Astrocyte of the hippocampus (primary cell): ENCODE results near the gene ZBED1.
"Not testable (repeated sequence)": the region's sequence is repeated elsewhere in the genome, so short reads cannot be mapped to it uniquely, and the experiment has no call there.

Experiments
- DNase-seq: peaks from one replicate; pipeline ENCODE4 v3.0.0; 2011; ENCODE audit warnings: low read depth, low spot score

Gene ZBED1

DNA sequence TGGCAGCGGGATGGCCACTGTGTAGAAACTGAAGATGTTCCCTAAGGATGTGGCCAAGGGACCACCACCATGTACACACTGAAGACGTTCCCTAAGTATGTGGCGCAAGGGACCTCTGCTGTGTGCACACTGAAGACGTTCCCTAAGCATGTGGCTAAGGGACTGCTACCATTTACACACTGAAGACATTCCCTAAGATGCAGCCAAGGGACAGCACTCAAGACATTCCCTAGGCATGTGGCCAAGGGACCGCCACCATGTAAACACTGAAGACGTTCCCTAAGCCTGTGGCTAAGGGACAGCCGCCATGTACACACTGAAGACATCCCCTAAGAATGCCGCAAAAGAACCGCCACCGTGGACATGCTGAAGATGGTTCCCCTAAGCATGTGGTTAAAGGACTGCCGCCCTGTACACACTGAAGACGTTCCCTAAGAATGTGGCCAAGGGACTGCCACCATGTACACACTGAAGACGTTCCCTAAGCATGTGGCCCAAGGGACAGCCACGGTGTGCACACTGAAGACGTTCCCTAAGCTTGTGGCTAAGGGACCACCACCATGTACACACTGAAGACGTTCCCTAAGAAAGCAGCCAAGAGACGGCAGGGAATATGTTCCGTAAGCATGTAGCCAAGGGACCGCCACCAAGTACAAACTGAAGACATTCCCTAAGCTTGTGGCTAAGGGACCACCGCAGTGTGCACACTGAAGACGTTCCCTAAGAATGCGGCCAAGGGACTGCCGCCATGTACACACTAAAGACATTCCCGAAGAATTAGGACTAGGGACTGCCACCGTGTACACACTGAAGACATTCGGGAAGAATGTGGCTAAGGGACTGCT is 43.3 kb downstream of the ZBED1 start:
- DNase-seq = no peak

DNA sequence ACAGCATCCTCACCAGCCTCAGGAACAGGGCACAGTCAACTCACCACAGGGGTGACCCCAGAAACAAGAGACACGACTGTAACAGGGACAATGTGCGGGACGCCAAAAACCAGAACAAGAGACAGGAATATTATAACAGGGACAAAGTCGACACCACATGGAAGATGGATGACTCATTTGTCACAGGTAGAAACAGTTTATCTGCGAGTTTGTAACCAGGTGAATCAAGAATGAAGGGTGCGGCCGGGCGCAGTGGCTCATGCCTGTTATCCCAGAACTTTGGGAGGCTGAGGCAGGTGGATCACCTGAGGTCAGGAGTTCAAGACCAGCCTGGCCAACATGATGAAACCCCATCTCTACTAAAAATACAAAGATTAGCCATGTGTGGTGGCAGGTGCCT is 44.7 kb downstream of the ZBED1 start:
- DNase-seq = not testable (repeated sequence)

DNA sequence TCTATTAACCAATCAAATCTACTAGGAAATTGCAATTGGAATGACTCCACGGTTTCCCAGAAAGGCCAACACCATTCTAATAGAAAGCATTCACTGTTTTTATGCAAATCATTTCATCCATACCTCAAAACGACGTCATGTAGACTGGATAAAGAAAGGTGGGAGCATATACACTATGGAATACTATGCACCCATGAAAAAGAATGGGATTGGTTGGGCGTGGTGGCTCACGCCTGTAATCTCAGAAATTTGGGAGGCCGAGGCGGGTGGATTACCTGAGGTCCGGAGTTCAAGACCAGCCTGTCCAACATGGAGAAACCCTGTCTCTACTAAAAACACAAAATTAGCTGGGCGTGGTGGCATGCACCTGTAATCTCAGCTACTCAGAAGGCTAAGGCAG is 46.2 kb downstream of the ZBED1 start:
- not testable (repeated sequence) for DNase-seq

DNA sequence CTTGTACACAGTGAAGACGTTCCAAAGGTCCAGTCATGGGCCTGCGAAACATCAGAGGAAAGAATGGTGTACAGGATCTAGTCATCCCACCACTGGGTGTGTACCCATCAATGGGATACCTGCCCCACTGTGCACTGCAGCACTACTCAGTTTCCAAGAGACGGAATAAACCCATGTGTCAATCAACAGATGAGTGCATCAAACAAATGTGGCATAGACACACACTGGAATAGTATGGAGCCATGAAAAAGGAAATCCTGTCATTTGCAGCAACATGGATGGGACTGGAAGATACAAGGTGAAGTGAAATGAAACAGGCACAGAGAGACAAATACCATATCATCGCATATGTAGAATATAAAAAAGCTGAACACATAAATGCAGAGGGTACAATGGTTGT is 48.0 kb downstream of the ZBED1 start:
- no peak for DNase-seq

DNA sequence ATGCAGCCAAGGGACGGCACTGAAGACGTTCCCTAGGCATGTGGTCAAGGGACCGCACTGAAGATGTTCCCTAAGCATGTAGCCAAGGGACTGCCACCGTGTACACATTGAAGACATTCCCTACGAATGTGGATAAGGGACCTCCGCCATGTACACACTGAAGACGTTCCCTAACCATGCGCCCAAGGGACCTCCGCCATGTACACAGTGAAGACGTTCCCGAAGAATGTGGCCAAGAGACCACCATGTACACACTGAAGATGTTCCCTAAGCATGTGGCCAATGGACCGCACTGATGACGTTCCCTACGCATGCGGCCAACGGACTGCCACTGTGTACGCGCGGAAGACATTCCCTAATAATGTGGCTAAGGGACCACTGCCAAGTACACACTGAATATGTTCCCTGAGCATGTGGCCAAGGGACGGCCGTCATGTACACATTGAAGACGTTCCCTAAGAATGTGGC is 48.4 kb downstream of the ZBED1 start:
- no peak for DNase-seq

DNA sequence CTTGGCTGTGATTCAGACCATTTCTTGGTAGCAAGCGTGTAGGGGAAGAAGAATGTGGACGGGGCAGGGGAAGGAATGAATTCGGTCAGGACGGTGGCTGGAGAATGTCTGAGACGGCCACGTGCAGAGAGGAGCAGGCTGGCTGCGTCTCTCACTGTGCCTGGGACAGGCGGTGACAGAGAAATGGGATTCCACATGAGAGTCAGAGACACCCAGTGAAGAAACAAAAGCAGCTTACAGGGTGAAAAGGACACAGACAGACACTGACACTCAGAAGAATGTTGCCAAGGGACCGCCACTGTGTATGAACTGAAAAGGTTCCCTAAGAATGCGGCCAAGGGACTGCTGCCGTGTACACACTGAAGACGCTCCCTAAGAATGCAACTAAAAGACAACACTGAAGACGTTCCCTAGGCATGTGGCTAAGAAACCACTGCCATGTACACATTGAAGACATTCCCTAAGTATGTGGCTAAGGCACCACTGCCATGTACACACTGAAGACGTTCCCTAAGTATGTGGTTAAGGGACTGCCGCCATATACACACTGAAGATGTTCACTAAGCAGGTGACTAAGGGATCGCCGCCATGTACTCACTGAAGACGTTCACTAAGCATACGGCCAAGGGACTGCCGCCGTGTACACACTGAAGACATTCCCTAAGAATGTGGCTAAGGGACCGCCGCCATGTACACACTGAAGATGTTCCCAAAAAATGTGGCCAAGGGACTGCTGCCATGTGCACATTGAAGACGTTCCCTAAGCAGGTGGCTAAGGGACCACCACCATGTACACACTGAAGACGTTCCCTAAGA is 49.1 kb downstream of the ZBED1 start:
- DNase-seq = peak; percentile 88

DNA sequence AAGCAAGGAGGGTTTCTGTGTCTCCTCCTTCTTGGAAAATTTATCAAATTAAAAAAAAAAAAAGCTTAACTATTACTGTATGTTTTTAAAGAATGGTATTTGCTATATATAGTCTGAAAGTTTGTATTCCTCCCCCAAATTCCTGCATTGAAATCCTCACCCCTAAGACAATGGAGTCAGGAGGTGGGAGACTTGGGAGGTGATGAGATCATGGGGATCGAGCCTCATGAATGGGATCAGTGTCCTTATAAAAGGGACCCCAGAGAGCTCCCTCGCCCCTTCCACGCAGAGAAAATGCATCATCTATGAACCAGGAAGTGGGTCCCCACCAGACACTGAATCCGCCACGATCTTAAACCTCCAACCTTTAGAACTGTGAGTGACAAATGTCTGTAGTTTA is 50.1 kb downstream of the ZBED1 start:
- DNase-seq = no peak

DNA sequence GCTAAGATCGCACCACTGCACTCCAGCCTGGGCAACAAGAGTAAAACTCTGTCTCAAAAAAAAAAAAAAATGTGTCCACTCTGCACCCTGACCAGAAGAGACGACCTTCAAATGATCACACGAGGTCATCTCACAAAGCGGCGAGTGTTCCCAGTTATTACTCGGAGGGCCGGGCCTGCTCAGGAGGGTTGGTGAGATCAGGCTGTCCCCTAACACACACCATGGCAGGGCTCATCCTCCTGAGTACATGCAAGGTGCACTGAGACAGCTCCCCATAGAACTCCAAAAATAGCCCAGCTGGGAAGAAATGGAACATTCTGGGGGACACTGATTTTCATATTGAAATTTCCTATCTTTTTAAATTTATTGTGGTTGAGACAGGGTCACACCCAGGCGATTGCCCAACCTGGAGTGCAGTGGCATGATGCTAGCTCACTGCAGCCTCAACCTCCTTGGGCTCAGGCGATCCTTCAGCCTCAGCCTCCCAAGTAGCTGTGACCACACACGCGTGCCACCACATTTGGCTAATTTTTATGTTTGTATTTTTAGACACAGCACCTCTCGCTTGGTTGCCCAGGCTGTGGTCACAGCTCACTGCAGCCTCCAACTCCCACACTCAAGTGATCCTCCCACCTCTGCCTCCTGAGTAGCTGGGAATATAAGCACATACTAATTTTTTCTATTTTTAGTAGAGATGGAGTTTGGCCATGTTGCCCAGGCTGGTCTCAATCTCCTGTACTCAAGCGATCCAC is 51.5 kb downstream of the ZBED1 start:
- DNase-seq = no peak

DNA sequence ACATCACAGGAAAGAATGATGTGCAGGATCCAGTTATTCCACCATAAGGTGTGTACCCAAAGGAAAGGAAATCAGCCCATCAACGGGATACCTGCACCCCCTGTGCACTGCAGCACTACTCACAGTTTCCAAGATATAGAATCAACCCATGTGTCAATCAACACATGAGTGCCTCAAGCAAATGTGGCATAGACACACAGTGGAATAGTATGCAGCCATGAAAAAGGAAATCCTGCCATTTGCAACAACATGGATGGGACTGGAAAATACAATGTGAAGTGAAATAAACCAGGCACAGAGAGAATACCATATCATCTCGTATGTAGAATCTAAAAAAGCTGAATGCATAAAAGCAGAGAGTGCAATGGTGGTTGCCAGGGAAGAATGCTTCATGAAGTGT is 53.3 kb downstream of the ZBED1 start:
- no peak for DNase-seq

DNA sequence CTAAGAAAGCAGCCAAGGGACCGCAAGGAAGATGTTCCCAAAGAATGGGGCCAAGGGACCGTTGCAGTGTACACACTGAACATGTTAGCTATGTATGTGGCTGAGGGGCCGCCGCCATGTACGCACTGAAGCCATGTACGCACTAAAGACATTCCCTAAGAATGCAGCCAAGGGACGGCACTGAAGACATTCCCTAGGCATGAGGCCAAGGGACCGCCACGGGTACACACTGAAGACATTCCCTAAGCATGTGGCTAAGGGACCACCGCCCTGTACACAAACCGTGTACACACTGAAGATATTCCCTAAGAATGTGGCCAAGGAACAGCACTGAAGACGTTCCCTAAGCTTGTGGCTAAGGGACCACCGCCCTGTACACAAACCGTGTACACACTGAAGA is 54.0 kb downstream of the ZBED1 start:
- no peak for DNase-seq

DNA sequence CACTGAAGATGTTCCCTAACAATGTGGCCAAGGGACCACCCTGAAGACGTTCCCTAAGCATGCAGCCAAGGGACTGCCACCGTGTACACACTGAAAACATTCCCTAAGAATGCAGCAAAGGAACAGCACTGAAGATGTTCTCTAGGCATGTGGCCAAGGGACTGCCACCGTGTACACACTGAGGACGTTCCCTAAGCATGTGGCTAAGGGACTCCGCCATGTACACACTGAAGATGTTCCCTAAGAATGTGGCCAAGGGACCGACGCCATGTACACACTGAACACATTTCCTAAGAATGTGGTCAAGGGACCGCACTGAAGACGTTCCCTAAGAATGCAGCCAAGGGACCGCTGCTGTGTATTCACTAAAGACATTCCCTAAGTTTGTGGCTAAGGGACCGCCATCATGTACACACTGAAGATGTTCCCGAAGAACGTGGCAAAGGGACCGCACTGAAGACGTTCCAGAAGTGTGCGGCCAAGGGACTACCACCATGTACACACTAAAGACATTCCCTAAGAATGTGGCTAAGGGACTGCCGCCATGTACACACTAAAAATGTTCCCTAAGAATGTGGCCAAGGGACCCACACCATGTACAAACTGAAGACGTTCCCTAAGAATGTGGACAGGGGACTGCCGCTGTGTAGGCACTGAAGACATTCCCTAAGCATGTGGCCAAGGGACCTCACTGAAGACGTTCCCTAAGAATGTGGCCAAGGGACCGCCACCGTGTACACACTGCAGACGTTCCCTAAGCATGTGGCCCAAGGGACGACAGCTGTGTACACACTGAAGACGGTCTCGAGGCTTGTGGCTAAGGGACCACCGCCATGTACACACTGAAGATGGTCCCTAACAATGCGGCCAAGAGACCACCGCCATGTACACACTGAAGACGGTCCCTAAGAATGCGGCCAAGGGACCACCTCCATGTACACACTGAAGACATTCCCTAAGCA is 54.8 kb downstream of the ZBED1 start:
- no peak for DNase-seq

DNA sequence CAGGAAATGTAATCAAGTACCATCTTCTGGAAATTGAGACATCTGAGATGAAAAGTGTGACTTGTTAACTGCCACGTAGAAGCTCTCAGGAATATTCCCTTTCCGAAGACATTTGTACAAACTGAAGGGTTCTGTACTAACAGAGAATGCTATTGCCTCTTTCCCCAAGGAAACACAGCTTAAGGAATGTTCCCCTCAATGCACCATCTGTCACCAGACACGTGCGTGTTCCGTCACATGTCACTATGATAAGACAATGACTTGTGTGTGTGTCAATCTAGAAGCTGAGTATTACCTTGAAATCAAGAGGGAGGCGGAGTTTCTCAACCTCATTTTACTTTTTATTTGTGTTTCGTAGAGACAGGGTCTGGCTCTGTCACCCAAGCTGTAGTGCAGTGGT is 58.1 kb downstream of the ZBED1 start:
- no peak for DNase-seq

DNA sequence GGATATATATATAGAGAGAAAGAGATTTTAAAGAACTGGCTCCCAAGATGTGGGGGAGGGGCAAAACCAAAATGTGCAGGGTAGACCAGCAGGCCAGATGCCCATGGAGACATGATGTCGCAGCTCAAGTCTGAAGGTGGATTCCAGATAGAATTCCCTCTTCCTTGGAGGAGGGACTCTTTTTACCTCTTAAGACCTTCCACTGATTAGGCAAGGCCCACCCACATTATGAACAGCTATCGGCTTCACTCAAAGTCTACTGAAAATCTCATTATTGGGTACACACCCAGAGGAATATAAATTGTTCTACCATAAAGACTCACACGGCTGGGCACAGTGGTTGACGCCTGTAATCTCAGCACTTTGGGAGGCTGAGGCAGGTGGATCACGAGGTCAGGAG is 59.3 kb downstream of the ZBED1 start:
- no peak for DNase-seq

DNA sequence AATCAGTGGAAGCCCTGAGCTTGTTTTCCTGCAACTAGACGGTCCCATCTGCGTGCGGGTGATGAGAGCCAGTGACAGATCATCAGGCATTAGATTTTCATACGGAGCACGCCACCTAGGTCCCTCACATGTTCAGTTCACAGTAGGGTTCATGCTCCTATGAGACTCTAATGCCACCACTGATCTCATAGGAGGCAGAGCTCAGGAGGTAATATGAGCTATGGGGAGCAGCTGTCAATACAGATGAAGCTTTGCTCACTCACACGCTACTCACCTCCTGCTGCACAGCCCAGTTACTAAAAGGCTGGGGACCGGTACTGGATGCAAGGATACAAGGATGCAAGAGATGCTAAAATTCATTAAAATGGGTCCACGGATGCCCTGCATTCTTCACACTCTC is 61.2 kb downstream of the ZBED1 start:
- no peak for DNase-seq
